GM21619 (cell line): ENCODE measurements around the gene MAB21L3.
A peak's percentile ranks its signal among the peaks of the same experiment; 100 is the strongest.
"Not testable (repeated sequence)": the region's sequence is repeated elsewhere in the genome, so short reads cannot be mapped to it uniquely, and the experiment has no call there.

Experiments
- ATAC-seq: cut with Tn5 transposase; IDR thresholded peaks from one replicate; pipeline ENCODE4 v1.9.1; 2021; ENCODE audit not compliant: unreplicated experiment

The MAB21L3 gene

GRCh38 chr1:116133696-116134475, 22.7 kb downstream of the MAB21L3 start:
- no peak for ATAC-seq

- no peak for ATAC-seq
Measured at GRCh38 chr1:116134476-116134773, 23.2 kb downstream of the MAB21L3 start.

GRCh38 chr1:116138277-116138792, 27.1 kb downstream of the MAB21L3 start:
- ATAC-seq: no peak

- no peak for ATAC-seq
Measured at GRCh38 chr1:116139592-116140134, 28.5 kb downstream of the MAB21L3 start.

- no peak for ATAC-seq
Measured at GRCh38 chr1:116144151-116144550, 33.0 kb downstream of the MAB21L3 start.

- ATAC-seq: not testable (repeated sequence)
Measured at GRCh38 chr1:116146447-116147113, 35.4 kb downstream of the MAB21L3 start.

- ATAC-seq: no peak
Measured at GRCh38 chr1:116147114-116147510, 35.9 kb downstream of the MAB21L3 start.

GRCh38 chr1:116147972-116148371, 36.8 kb downstream of the MAB21L3 start:
- no peak for ATAC-seq

- no peak for ATAC-seq
Measured at GRCh38 chr1:116148967-116149366, 37.8 kb downstream of the MAB21L3 start.

GRCh38 chr1:116150368-116150767, 39.2 kb downstream of the MAB21L3 start:
- ATAC-seq: no peak

- ATAC-seq: peak; percentile 98
Measured at GRCh38 chr1:116151739-116152576, 40.8 kb downstream of the MAB21L3 start.

- no peak for ATAC-seq
Measured at GRCh38 chr1:116152577-116152943, 41.4 kb downstream of the MAB21L3 start.

- ATAC-seq: no peak
Measured at GRCh38 chr1:116152950-116153691, 41.9 kb downstream of the MAB21L3 start.

GRCh38 chr1:116153692-116154031, 42.5 kb downstream of the MAB21L3 start:
- no peak for ATAC-seq

GRCh38 chr1:116154536-116154935, 43.3 kb downstream of the MAB21L3 start:
- no peak for ATAC-seq

- no peak for ATAC-seq
Measured at GRCh38 chr1:116157096-116157495, 45.9 kb downstream of the MAB21L3 start.

- ATAC-seq: no peak
Measured at GRCh38 chr1:116159177-116159576, 48.0 kb downstream of the MAB21L3 start.

GRCh38 chr1:116159611-116160010, 48.4 kb downstream of the MAB21L3 start:
- no peak for ATAC-seq

- ATAC-seq: no peak
Measured at GRCh38 chr1:116161390-116161789, 50.2 kb downstream of the MAB21L3 start.

- ATAC-seq: no peak
Measured at GRCh38 chr1:116161877-116162390, 50.7 kb downstream of the MAB21L3 start.

- ATAC-seq: no peak
Measured at GRCh38 chr1:116163533-116163932, 52.3 kb downstream of the MAB21L3 start.
